HL-60 (cell line): Measurements from ENCODE around the gene ATP9B.
A peak's percentile ranks its signal among the peaks of the same experiment; 100 is the strongest.

ENCODE experiments used
- DNase-seq, 2 experiments: peaks; one replicate each; pipeline ENCODE4 v3.0.0-alpha.2; 2010 to 2020; ENCODE audit warnings: low read depth in 1 of 2, low spot score in 1 of 2
- H3K27ac ChIP-seq: fragments of 250-450 bp; sonication (Bioruptor Pico); replicated peaks from 2 replicates; pipeline ENCODE4 v1.5.1; 2020; ENCODE audit warnings: mild to moderate bottlenecking, moderate library complexity
- H3K27me3 ChIP-seq: fragments of 250-450 bp; sonication (Bioruptor Pico); 2 replicates; pipeline ENCODE4 v1.5.1; 2021; ENCODE audit warnings: mild to moderate bottlenecking, moderate library complexity; ENCODE audit not compliant: insufficient read depth, poor library complexity, severe bottlenecking
- H3K4me3 ChIP-seq: replicated peaks from 2 replicates; pipeline ENCODE4 v1.5.1; 2011; ENCODE audit warnings: mild to moderate bottlenecking, control low read depth, low read length; ENCODE audit not compliant: insufficient read depth
- CTCF ChIP-seq: IDR thresholded peaks from one replicate; pipeline ENCODE4 v1.5.1; 2011; ENCODE audit warnings: low read length, control low read depth, inconsistent platforms; ENCODE audit not compliant: insufficient read depth
- GABPA ChIP-seq: IDR thresholded peaks from 2 replicates; pipeline ENCODE4 v1.6.1; 2012; ENCODE audit warnings: low read depth
- POLR2AphosphoS5 ChIP-seq: IDR thresholded peaks from 2 replicates; pipeline ENCODE4 v1.6.1; 2012; ENCODE audit warnings: low read depth
- REST ChIP-seq: IDR thresholded peaks from 2 replicates; pipeline ENCODE4 v1.6.1; 2012; ENCODE audit warnings: low read depth; ENCODE audit not compliant: insufficient replicate concordance
- SPI1 ChIP-seq: IDR thresholded peaks from 2 replicates; pipeline ENCODE4 v1.6.1; 2012; ENCODE audit warnings: low read depth, mild to moderate bottlenecking, borderline replicate concordance

The ATP9B gene

DNA sequence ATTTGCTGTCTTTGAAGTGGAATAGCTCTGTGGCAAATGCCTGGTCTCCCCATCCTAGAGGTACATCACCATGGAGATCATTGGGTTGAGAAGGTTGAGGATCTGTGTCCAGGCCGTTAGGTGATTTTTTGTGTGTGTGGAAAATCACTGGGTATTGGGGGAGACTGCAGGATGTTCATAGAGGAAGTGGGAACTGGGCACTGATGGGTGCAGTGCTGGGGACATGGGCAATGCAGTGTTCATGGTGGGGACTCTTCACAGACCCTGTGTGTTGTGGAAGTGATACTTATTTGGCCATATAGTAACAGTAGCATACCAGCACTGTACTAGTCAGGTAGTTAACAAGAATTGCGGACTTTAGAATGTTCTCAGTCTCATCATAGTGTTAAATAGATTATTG is 34.9 kb downstream of the ATP9B start:
- Histone ChIP-seq H3K27ac (no peak overlapping the region), H3K27me3 (no peaks in the 10 kb centered on the region)
- DNase-seq: no peak

GRCh38 chr18:79105455-79105854 is 36.3 kb downstream of the ATP9B start:
- Histone ChIP-seq H3K27me3 (no peaks in the 10 kb centered on the region), H3K27ac (no peak overlapping the region), H3K4me3 (no peak overlapping the region)
- TF ChIP-seq GABPA (no peak), SPI1 (no peak), REST (no peak), CTCF (no peak), POLR2AphosphoS5 (no peak)
- no peak for DNase-seq

More for the DNA sequence above, 34.9 kb downstream of the ATP9B start:
- H3K4me3 ChIP-seq: no peak overlapping the region
- TF ChIP-seq GABPA: no peak
- TF ChIP-seq SPI1: peak; percentile 35; the same call in 1 of the 2 replicates

DNA sequence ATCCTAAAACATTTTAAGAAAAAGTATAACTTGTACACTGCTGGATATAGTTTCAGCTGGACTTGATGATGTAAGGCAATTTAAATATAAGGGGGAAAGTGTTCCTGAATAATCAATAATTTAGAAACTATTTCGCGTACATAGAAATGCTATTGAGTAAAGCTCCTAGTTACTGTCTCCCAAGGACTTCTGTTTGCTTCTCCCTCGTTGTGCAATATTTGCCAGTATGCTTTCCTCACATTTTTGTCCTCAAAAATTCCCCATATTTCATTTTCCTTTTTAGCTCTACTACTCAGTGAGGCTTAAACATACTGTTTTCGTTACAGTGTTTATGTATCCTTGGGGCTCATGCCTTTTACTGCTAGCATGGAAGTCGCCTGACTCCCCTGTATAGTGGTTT is 36.9 kb downstream of the ATP9B start:
- no peak overlapping the region for H3K27ac ChIP-seq
- H3K4me3 ChIP-seq: no peak overlapping the region
- H3K27me3 ChIP-seq: no peaks in the 10 kb centered on the region
- DNase-seq: no peak
- no peak for TF ChIP-seq GABPA
- TF ChIP-seq SPI1: no peak
- TF ChIP-seq POLR2AphosphoS5: no peak
- TF ChIP-seq CTCF: no peak
- no peak for TF ChIP-seq REST

GRCh38 chr18:79107886-79108285 is 38.7 kb downstream of the ATP9B start:
- Histone ChIP-seq H3K27me3 (no peaks in the 10 kb centered on the region), H3K4me3 (no peak overlapping the region), H3K27ac (no peak overlapping the region)
- no peak for TF ChIP-seq GABPA
- no peak for TF ChIP-seq SPI1
- TF ChIP-seq POLR2AphosphoS5: no peak
- no peak for TF ChIP-seq CTCF
- no peak for TF ChIP-seq REST
- DNase-seq: no peak
